HG02678 (cell line): ENCODE measurements around the gene GYPE.
"Not testable (repeated sequence)": the region's sequence is repeated elsewhere in the genome, so short reads cannot be mapped to it uniquely, and the experiment has no call there.

Experiments used
- ATAC-seq: cut with Tn5 transposase; IDR thresholded peaks from one replicate; pipeline ENCODE4 v1.9.1; 2021; ENCODE audit warnings: mild to moderate bottlenecking, moderate library complexity; ENCODE audit not compliant: unreplicated experiment

The GYPE gene

GRCh38 chr4:143870523-143871268 lies 34.7 kb downstream of the GYPE start:
- ATAC-seq = not testable (repeated sequence)

DNA sequence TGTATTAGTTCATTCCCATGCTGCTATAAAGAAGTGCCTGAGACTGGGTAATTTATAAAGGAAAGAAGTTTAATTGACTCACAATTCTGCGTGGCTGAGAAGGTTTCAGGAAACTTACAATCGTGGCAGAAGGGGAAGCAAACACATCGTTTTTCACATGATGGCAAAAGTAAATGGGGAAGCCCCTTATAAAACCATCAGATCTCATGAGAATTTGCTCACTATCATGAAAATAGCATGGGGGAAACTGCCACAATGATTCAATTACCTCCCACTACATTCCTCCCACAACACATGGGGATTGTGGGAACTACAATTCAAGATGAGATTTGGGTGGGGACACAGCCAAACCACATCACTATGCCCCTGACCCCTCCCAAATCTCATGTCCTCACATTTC lies 35.4 kb downstream of the GYPE start:
- ATAC-seq = not testable (repeated sequence)

DNA sequence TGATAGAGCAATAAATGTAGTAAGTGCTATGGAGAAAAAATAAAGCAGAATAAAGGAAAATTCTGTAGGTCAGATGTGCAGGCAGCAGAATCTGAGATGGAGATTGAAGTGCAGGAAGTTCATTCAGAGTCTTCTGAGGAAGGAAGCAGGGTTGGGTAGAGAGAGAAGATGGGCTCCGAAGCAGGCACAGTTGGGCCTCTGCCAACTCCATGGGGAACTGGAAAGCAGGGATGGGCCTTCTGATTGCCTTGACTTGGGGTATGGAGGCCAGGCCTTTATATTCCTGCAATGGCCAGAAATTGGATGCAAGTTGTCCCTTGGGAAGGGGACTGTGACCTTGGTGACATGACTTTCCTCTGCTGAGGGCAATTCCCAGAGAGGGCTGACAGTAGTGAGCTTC lies 42.6 kb downstream of the GYPE start:
- ATAC-seq = not testable (repeated sequence)

DNA sequence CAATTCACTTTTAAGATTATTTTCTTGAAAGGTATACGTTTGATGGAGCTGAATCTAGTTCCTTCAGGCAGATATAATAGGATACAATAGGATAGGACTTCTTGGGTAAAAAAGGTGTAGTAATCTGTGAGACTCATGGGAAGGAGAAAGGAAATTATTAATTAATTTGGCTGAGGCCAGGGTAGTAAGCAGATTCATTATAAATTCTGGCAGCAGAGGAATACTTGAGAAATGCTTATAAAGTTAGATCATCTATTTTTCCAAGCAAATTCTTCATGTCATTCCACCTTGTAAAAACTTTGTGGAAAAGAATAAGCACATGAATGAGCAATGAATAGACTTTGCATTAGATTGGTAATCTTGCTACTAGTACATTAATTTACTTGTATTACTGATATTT lies 46.9 kb downstream of the GYPE start:
- ATAC-seq = no peak

- ATAC-seq = not testable (repeated sequence)
Observed at GRCh38 chr4:143857391-143858336, 47.7 kb downstream of the GYPE start.

GRCh38 chr4:143856017-143856557 lies 49.3 kb downstream of the GYPE start:
- not testable (repeated sequence) for ATAC-seq

DNA sequence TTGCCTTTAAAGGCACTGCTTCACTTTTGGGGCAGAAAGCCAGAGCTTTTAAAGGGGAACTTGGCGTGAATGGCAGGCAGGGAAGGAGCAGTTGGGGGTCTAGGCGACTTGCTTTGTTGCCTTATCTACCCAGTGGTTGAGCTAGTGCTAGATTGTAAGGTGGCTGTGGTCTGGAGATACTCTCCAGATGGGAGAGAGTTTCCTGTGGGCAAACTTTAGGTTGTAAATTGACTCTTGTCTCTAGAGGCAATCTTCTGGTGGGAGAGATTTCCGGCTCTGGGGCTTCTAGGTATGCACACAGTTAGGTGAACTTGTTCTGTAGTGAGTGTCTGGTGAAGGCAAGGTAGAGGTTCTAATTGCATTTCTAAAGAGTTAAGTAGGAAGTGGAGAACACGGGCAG lies 50.7 kb downstream of the GYPE start:
- not testable (repeated sequence) for ATAC-seq

DNA sequence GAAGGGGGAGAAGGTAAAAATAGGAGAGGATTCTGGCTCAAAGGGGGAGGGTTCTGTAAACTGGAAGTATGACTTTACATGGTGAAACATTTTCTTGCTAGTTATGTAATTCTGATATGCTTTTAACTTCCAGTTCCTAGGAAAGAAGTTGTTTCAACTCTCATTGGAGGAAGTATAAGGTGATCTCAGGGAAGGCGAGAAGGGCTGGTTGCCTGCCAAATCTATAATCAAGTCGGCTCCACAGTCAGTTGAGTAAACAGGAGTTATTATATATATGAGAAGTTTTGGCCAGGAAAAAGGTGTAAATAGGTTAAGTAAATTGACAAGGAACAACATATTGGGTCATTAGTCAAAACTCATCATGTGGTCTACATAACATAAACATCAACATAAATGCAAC lies 56.1 kb downstream of the GYPE start:
- not testable (repeated sequence) for ATAC-seq

DNA sequence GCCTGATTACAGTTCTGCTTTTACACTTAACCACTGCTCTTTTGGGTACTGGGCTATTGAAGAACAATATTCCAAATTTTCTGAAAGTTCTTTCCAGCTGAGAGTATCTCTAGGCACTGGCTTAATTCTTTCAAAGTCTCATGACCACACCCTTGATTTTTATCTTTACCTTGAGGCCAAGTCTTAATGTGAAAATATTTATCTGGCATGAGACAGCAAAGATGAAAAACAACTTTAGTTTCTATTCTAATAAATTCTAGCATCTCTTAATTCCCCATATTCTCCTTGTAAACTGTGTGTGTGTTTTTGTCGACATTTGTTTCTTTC lies 61.9 kb downstream of the GYPE start:
- ATAC-seq = not testable (repeated sequence)

DNA sequence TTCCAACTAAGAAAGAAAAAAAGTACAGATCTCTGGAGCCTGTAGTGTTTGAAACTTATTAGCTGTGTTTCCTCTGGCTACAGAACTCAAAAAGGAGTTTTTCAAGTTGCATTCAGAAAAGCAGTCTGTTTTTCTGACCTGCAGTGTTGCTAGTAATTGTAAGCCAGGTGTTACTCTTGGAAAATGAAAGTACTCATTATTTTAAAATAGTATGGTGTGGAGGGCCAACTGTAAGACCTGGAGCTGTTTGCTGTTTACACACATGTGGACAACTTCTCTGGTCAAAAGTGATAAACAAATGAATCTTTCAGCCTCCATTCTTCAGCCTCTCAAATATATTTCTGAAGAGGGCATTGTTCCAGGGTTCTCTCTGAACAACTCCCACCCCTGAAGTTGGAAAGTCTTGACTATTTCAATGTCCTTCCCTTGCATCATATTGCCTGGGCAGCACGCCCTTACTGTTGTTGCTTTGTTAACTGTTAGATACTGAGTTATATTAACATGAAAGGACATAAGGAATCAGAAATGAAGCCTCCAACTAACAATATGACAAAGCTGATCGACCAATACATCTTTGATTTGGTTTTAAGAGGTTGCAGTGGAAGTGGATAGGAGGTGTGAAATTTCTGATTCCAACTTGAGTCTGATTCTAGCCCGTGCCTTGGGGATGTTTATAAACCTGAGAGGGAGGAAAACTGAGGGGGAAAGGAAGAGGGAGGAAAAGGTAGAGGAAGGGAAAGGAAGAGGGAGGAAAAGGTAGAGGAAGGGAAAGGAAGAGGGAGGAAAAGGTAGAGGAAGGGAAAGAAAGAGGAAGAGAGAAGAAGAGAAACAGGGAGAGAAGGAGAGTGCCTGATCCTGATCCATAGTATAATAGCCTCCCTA lies 62.5 kb downstream of the GYPE start:
- not testable (repeated sequence) for ATAC-seq

GRCh38 chr4:143839413-143839812 lies 65.9 kb downstream of the GYPE start:
- ATAC-seq = not testable (repeated sequence)

DNA sequence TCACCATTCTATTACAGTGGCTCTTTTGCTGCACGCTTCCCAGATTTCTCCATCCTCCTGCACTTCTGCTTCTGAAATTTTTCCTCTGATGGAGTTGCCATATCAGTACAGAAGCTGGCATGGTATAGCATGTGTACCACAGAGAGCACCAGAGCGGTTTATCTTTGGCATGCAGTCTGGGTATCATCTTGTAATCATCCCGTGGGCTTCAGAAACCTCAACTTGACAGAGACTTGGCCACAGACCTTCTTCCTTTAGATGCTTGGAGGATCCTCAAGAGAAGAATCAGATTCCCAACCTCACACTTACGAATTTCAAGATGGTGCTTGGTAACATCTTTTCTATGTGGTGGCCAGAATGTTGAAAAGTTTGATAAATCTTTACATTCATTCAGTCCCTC lies 71.2 kb downstream of the GYPE start:
- not testable (repeated sequence) for ATAC-seq

- ATAC-seq = not testable (repeated sequence)
Observed at GRCh38 chr4:143833676-143834075, 71.7 kb downstream of the GYPE start.

- not testable (repeated sequence) for ATAC-seq
Observed at GRCh38 chr4:143830576-143830975, 74.8 kb downstream of the GYPE start.

DNA sequence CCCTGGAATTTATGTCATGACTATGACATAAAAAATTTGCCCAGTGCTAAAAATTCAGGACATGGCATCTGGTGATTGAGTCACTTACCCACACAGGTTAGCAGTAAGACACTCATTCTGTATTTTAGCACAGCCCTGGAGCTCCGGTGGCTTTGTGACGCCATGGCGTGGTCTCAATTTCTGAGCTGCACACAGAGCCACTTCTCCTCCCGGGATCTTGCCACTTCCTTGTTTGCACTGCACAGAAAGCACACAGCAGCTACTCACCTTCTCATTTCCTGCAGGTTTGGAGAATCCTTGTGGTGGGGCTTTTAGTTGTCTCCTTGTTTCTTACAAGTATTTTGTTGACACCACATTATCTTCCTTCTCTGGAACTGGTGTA lies 76.1 kb downstream of the GYPE start:
- not testable (repeated sequence) for ATAC-seq
